Measurements from ENCODE around the gene MYH14.

Gene MYH14

DNA sequence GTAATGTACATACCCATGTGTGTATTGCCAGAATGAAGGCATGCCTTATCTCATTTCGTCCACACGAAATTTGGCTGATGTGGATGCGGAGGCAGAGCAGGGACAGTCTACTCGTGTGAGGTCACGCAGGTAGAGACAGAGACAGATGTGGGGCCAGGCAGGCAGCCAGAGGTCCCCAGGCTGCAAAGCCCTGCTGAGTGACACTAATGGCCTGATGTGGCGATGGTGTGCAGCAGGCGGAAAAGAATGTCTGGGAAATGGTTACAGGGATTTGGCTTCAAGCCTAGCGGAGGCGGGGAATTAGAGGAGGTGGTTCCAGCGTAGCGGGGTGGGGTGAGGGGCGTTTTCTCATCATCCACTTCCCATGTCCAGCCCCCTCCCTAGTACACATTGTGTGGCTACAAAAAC, 36.1 kb upstream of the MYH14 start:
- CTCF ChIA-PET: no interaction called here
- no peak overlapping the region for H3K4me3 ChIP-seq (ENCODE audit: low read depth, low read length)
- POLR2A ChIA-PET: no interaction called here
- TF ChIP-seq, protein P1, sequence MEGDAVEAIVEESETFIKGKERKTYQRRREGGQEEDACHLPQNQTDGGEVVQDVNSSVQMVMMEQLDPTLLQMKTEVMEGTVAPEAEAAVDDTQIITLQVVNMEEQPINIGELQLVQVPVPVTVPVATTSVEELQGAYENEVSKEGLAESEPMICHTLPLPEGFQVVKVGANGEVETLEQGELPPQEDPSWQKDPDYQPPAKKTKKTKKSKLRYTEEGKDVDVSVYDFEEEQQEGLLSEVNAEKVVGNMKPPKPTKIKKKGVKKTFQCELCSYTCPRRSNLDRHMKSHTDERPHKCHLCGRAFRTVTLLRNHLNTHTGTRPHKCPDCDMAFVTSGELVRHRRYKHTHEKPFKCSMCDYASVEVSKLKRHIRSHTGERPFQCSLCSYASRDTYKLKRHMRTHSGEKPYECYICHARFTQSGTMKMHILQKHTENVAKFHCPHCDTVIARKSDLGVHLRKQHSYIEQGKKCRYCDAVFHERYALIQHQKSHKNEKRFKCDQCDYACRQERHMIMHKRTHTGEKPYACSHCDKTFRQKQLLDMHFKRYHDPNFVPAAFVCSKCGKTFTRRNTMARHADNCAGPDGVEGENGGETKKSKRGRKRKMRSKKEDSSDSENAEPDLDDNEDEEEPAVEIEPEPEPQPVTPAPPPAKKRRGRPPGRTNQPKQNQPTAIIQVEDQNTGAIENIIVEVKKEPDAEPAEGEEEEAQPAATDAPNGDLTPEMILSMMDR (IDR thresholded peaks at IDR 0.05; ENCODE audit: insufficient read depth, low read length, missing control alignments): no peak
- DNase-seq (ENCODE audit: low read depth, low spot score): no peak

DNA sequence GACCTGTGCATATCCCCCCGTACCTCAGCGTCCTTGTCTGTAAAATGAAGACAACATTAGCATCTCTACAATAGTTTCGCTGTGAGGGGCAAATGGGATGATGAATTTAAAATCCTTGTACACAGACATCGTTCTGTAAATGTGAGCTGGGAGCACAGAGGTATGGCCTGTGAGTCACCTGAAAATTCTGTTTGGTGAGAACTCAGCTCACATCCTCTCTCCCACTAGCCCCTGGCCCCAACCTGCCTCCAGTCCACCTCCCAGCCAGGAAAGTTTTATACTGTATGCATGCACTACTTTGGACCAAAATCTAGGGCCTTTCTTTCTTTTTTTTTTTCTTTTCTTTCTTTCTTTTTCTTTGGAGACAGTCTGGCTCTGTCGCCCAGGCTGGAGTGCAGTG, 31.7 kb upstream of the MYH14 start:
- TF ChIP-seq, protein P1 (IDR thresholded peaks at IDR 0.05; ENCODE audit: insufficient read depth, low read length, missing control alignments): no peak
- ChIA-PET POLR2A (no interaction called here), CTCF (interaction anchor here (0.8 kb wide), 1 partner anchor 9 kb away, joined by 3 read pairs; no protein-coding TSS in a partner anchor)
- H3K4me3 ChIP-seq (ENCODE audit: low read depth, low read length): no peak overlapping the region
- DNase-seq (ENCODE audit: low read depth, low spot score): no peak

DNA sequence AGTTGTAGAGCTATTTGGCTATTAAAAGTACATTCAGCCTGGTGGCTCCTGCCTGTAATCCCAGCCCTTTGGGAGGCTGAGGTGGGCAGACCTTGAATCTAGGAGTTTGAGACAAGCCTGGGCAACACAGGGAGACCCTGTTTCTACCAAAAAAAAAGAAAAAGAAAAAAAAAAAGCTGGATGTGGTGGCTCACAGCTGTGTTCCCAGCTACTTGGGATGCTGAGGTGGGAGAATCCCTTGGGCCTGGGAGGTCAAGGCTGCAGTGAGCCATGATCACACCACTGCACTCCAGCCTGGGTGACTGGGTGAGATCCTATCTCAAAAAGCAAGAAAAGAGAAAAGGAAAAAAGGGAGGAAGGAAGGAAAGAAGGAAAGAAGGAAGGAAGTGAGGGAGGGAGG, 30.7 kb upstream of the MYH14 start:
- DNase-seq (ENCODE audit: low read depth, low spot score): no peak
- H3K4me3 ChIP-seq (ENCODE audit: low read depth, low read length): no peak overlapping the region
- TF ChIP-seq, protein P1 (IDR thresholded peaks at IDR 0.05; ENCODE audit: insufficient read depth, low read length, missing control alignments): no peak
- ChIA-PET POLR2A (no interaction called here), CTCF (no interaction called here)

DNA sequence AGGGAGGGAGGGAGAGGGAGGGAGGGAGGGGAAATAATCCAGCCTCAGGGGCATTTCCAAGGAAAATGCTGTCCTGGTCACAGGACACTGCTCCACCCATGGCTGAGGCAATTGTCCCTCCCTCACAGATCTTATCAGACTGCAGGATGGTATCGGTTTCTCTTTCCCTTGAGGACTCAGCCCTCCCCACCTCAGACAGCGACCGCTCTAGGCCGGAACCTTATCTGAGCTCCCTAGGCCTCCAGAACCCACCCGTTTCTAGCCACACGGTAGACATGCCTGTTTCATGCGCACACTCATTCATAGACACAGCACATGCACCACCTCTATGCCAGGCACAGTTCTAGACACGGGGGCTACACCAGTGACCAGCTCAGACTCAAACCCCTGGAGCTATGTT, 30.3 kb upstream of the MYH14 start:
- POLR2A ChIA-PET: no interaction called here
- H3K4me3 ChIP-seq (ENCODE audit: low read depth, low read length): no peak overlapping the region
- DNase-seq (ENCODE audit: low read depth, low spot score): no peak
- TF ChIP-seq, protein P1 (IDR thresholded peaks at IDR 0.05; ENCODE audit: insufficient read depth, low read length, missing control alignments): no peak
- CTCF ChIA-PET: no interaction called here

DNA sequence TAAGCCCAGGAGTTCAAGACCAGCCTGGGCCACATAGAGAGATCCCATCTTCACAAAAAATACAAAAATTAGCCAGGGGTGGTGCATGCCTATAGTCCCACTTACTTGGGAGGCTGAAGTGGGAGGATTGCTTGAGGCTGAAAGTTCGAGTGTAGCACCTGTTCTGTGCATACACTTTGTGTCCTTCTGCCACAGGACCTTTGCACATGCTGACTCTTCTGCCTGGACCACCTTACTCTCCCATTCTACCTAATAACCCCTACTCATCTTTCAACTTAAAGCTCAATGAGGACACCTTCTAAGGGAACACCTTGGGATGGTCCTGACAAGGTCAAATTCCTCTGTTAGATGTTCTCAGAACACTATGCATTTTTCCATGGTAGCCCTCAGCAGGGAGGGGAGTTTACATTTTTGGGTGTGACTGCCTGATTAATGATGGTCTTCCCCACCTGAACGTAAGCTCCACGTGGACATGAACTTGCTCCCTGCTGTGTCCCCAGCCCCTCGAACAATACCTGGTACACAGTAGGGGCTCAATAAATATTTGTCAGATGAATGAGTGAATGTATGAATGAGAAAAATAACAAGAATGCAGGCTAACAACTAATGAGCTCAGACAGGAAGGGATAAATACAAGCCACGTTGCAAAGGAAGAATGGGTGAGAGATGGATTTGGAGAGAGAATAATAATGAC, 29.2 kb upstream of the MYH14 start:
- ChIA-PET POLR2A (no interaction called here), CTCF (no interaction called here)
- TF ChIP-seq, protein P1 (IDR thresholded peaks at IDR 0.05; ENCODE audit: insufficient read depth, low read length, missing control alignments): no peak
- DNase-seq (ENCODE audit: low read depth, low spot score): no peak
- no peak overlapping the region for H3K4me3 ChIP-seq (ENCODE audit: low read depth, low read length)

DNA sequence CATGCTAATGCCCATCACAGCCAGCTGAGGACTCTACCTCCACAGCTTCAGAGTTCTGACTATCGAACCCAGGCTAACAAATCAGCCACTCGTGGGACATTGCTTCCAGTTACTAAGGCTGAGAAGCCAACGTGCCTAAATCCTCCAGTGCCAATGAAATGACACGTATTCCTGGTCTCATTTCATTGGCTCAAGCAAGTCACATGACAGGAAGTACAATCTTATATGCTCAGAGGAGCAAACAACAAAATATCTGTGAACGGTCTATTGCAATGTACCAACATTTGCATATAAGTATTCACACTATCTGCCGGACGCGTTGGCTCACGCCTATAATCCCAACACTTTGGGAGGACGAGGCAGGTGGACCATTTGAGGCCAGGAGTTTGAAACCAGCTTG, 27.5 kb upstream of the MYH14 start:
- no peak overlapping the region for H3K4me3 ChIP-seq (ENCODE audit: low read depth, low read length)
- no peak for DNase-seq (ENCODE audit: low read depth, low spot score)
- ChIA-PET POLR2A (no interaction called here), CTCF (no interaction called here)
- TF ChIP-seq, protein P1 (IDR thresholded peaks at IDR 0.05; ENCODE audit: insufficient read depth, low read length, missing control alignments): no peak

Data from AG04449 (cell line).